Tibial nerve (tissue), 4 donors: Measurements from ENCODE around the gene ZNF493. TPM values are rescaled to one million over a fixed set of nuclear protein-coding genes. Genes with fewer than 3 reads are reported as not detected.

Source experiments
- DNase-seq, 2 donors: peaks; one replicate each; pipeline ENCODE4 v3.0.0-alpha.2; 2019; ENCODE audit warnings: low spot score in 2 of 2
- H3K27ac ChIP-seq, 4 donors: fragments of 200-600 bp; sonication (generic) in 3 of 4; one replicate each; pipeline ENCODE4 v1.5.1; 2017 to 2019; ENCODE audit warnings: mild to moderate bottlenecking in 1 of 4
- H3K27me3 ChIP-seq, 2 donors: fragments of 200-600 bp; sonication (generic) in 1 of 2; one replicate each; pipeline versions ENCODE4 v1.5.1 to v1.6.0; 2017 to 2019
- H3K36me3 ChIP-seq, 3 donors: fragments of 200-600 bp; sonication (generic); one replicate each; pipeline ENCODE4 v1.5.1; 2018 to 2019
- H3K4me1 ChIP-seq, 4 donors: fragments of 200-600 bp; sonication (generic) in 3 of 4; one replicate each; pipeline ENCODE4 v1.5.1; 2017 to 2019
- H3K4me3 ChIP-seq, 4 donors: fragments of 200-600 bp; sonication (generic) in 3 of 4; one replicate each; pipeline ENCODE4 v1.5.1; 2017 to 2019; ENCODE audit warnings: mild to moderate bottlenecking in 1 of 4, moderate library complexity in 1 of 4
- H3K9me3 ChIP-seq, 4 donors: fragments of 200-600 bp; sonication (generic) in 3 of 4; one replicate each; pipeline ENCODE4 v1.5.1; 2017 to 2019
- CTCF ChIP-seq, 5 experiments: fragments of 200-600 bp in 3 of 5; fragments of 450-650 bp in 2 of 5; sonication (generic) in 3 of 5; IDR thresholded peaks; one replicate each; pipeline ENCODE4 v1.5.1; 2016 to 2019; ENCODE audit warnings: antibody characterized with exemption in 5 of 5, mild to moderate bottlenecking in 3 of 5, moderate library complexity in 2 of 5
- EP300 ChIP-seq, 2 donors: sonication (generic); formaldehyde crosslinking; IDR thresholded peaks; one replicate each; pipeline ENCODE4 v1.6.1; 2017; ENCODE audit warnings: antibody characterized with exemption in 2 of 2, mild to moderate bottlenecking in 1 of 2
- POLR2A ChIP-seq, 2 donors: fragments of 450-650 bp; IDR thresholded peaks; one replicate each; pipeline ENCODE4 v1.6.1; 2017; ENCODE audit warnings: antibody characterized with exemption in 2 of 2, mild to moderate bottlenecking in 2 of 2, moderate library complexity in 2 of 2
- WGBS, 2 donors: methylation state at CpG; one replicate each; pipeline ENCODE4 v1.1.5; 2018; 5-methylcytosine and 5-hydroxymethylcytosine counted together
- total RNA-seq, 4 donors: library from RNA; depleted of rRNA; stranded (reverse); fragments of >200 nt; gene quantifications; one replicate each; pipeline ENCODE4 v1.1.0, GENCODE V29; 2016

Gene ZNF493
- total RNA-seq, 4 donors from 2014 or later, result 25.3 to 50.5 (median 38.7) TPM

- H3K4me3 ChIP-seq, result no peak overlapping the region
Observed at GRCh38 chr19:21434967-21435544, 38.1 kb downstream of the ZNF493 start.

GRCh38 chr19:21439201-21439751 lies 42.3 kb downstream of the ZNF493 start:
- TF ChIP-seq CTCF (IDR thresholded peaks at IDR 0.05), result no peak
- no peak for TF ChIP-seq EP300 (IDR thresholded peaks at IDR 0.05)
- DNase-seq, result no peak
- H3K4me3 ChIP-seq, result no peak overlapping the region
- peaks cover 0 to 64% (median 2%) of the 10 kb centered on the region in 4 donors for H3K9me3 ChIP-seq
- no peaks in the 10 kb centered on the region for H3K27me3 ChIP-seq
- WGBS, 2 donors, result 63% methylated on average over 4 of the region's 4 CpGs
- no peak overlapping the region for H3K27ac ChIP-seq
- H3K36me3 ChIP-seq, result no peaks in the 10 kb centered on the region
- no peaks in the 10 kb centered on the region for H3K4me1 ChIP-seq

More at GRCh38 chr19:21434967-21435544, 38.1 kb downstream of the ZNF493 start:
- H3K36me3 ChIP-seq, result no peaks in the 10 kb centered on the region
- TF ChIP-seq EP300 (IDR thresholded peaks at IDR 0.05), result no peak
- no peak for TF ChIP-seq CTCF (IDR thresholded peaks at IDR 0.05)
- TF ChIP-seq POLR2A (IDR thresholded peaks at IDR 0.05), result no peak
- WGBS, 2 donors, result 68 to 72% methylated on average over 8 of the region's 8 CpGs
- no peak overlapping the region for H3K27ac ChIP-seq
- no peaks in the 10 kb centered on the region for H3K4me1 ChIP-seq
- peaks cover 0 to 79% (median 9%) of the 10 kb centered on the region in 4 donors for H3K9me3 ChIP-seq
- H3K27me3 ChIP-seq, result no peaks in the 10 kb centered on the region
- no peak for DNase-seq

DNA sequence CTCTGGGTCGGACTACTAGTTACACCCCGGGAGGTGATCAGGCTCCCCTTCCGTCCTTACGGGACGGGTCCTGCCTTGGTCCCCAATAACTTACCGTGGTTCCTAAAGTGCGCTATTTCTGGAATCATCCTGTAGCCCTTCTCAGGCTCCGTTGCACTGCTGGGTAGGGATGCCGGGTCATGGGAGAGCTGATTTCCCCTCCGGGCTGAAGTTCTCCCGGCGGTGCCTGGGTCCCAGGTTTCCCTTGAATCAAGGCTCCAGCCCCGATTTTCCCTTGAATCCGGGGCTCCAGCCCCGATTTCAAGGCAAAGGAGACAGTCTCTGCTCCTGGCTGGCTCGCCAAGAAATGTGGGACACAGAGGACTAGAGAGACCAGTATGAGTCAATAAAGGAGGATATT lies 43.4 kb downstream of the ZNF493 start:
- Histone ChIP-seq H3K27ac (no peak overlapping the region), H3K4me1 (no peaks in the 10 kb centered on the region), H3K9me3 (peaks cover 0 to 58% (median 0%) of the 10 kb centered on the region in 4 donors), H3K27me3 (no peaks in the 10 kb centered on the region), H3K36me3 (no peaks in the 10 kb centered on the region), H3K4me3 (no peak overlapping the region)
- WGBS, 2 donors, result 94 to 95% methylated on average over 16 of the region's 16 CpGs
- no peak for DNase-seq
- TF ChIP-seq EP300 (IDR thresholded peaks at IDR 0.05), result no peak

- Histone ChIP-seq H3K4me1 (no peaks in the 10 kb centered on the region), H3K27ac (no peak overlapping the region), H3K4me3 (no peak overlapping the region), H3K27me3 (no peaks in the 10 kb centered on the region), H3K9me3 (peaks cover 0 to 66% (median 8%) of the 10 kb centered on the region in 4 donors), H3K36me3 (no peaks in the 10 kb centered on the region)
- DNase-seq, result no peak
- TF ChIP-seq POLR2A (IDR thresholded peaks at IDR 0.05) (no peak), EP300 (IDR thresholded peaks at IDR 0.05) (no peak), CTCF (IDR thresholded peaks at IDR 0.05) (no peak)
- 71 to 89% methylated on average over 3 of the region's 3 CpGs for WGBS, 2 donors
Observed at GRCh38 chr19:21451187-21451586, 54.3 kb downstream of the ZNF493 start.

DNA sequence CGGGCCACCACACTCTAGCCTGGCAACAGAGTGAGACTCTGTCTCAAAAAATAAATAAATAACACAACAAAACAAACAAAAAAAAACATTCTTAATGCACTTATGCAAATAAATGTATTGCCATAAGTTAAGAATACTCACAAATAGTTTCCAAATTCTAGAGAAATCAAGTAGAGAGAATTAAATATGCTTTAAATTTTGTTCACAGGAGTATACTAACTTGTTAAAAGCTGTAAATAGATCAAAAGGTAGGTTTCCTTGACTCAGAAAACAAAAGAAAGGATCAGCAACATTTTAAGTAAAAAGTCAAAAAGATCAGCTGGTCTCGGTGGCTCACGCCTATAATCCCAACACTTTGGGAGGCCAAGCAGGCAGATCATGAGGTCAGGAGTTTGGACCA lies 58.0 kb downstream of the ZNF493 start:
- no peak for DNase-seq
- TF ChIP-seq CTCF (IDR thresholded peaks at IDR 0.05) (no peak), POLR2A (IDR thresholded peaks at IDR 0.05) (no peak), EP300 (IDR thresholded peaks at IDR 0.05) (no peak)
- H3K4me1 ChIP-seq, result no peaks in the 10 kb centered on the region
- no peaks in the 10 kb centered on the region for H3K27me3 ChIP-seq
- H3K27ac ChIP-seq, result no peak overlapping the region
- WGBS, 2 donors, result 98 to 99% methylated on average over 3 of the region's 3 CpGs
- peaks cover 0 to 59% (median 7%) of the 10 kb centered on the region in 4 donors for H3K9me3 ChIP-seq
- H3K4me3 ChIP-seq, result no peak overlapping the region
- H3K36me3 ChIP-seq, result no peaks in the 10 kb centered on the region
